Retina (tissue), 1 donor: ENCODE data around the gene TPST2.
A peak's percentile ranks its signal among the peaks of the same experiment; 100 is the strongest.

Experiments
- DNase-seq: peaks from one replicate; pipeline ENCODE4 v3.0.0-alpha.2; 2016

The TPST2 gene

GRCh38 chr22:26553056-26553752 is 36.7 kb downstream of the TPST2 start:
- DNase-seq, result peak; percentile 6

GRCh38 chr22:26552466-26552865 is 37.5 kb downstream of the TPST2 start:
- no peak for DNase-seq

- no peak for DNase-seq
Observed at GRCh38 chr22:26551568-26551967, 38.4 kb downstream of the TPST2 start.

GRCh38 chr22:26550498-26551033 is 39.4 kb downstream of the TPST2 start:
- DNase-seq, result peak; percentile 8

GRCh38 chr22:26549902-26550497 is 39.9 kb downstream of the TPST2 start:
- DNase-seq, result no peak

GRCh38 chr22:26548984-26549383 is 40.9 kb downstream of the TPST2 start:
- no peak for DNase-seq

- DNase-seq, result no peak
Observed at GRCh38 chr22:26548303-26548702, 41.6 kb downstream of the TPST2 start.

- no peak for DNase-seq
Observed at GRCh38 chr22:26547837-26548236, 42.1 kb downstream of the TPST2 start.

GRCh38 chr22:26547426-26547825 is 42.5 kb downstream of the TPST2 start:
- DNase-seq, result no peak

- DNase-seq, result no peak
Observed at GRCh38 chr22:26546282-26546681, 43.6 kb downstream of the TPST2 start.

GRCh38 chr22:26545827-26546226 is 44.1 kb downstream of the TPST2 start:
- DNase-seq, result no peak

- DNase-seq, result no peak
Observed at GRCh38 chr22:26545385-26545784, 44.5 kb downstream of the TPST2 start.

- DNase-seq, result no peak
Observed at GRCh38 chr22:26544489-26544888, 45.4 kb downstream of the TPST2 start.

- DNase-seq, result no peak
Observed at GRCh38 chr22:26542831-26543230, 47.1 kb downstream of the TPST2 start.

GRCh38 chr22:26541167-26541819 is 48.6 kb downstream of the TPST2 start:
- no peak for DNase-seq

- DNase-seq, result no peak
Observed at GRCh38 chr22:26540119-26540518, 49.8 kb downstream of the TPST2 start.

- DNase-seq, result no peak
Observed at GRCh38 chr22:26536762-26537134, 53.2 kb downstream of the TPST2 start.

- no peak for DNase-seq
Observed at GRCh38 chr22:26536056-26536761, 53.7 kb downstream of the TPST2 start.

GRCh38 chr22:26535603-26535908 is 54.4 kb downstream of the TPST2 start:
- no peak for DNase-seq

- no peak for DNase-seq
Observed at GRCh38 chr22:26534874-26535602, 54.9 kb downstream of the TPST2 start.

- no peak for DNase-seq
Observed at GRCh38 chr22:26534171-26534855, 55.6 kb downstream of the TPST2 start.

GRCh38 chr22:26529345-26529744 is 60.6 kb downstream of the TPST2 start:
- no peak for DNase-seq
